Adrenal gland (tissue), 5 donors: Measurements from ENCODE around the gene HELZ.

Source experiments
- POLR2A ChIP-seq, 2 donors: fragments of 450-650 bp; IDR thresholded peaks; one replicate each; pipeline ENCODE4 v1.6.1; 2017; ENCODE audit warnings: antibody characterized with exemption in 2 of 2, mild to moderate bottlenecking in 2 of 2, moderate library complexity in 1 of 2
- TF ChIP-seq, protein P1 (sequence below), 6 experiments: fragments of 450-650 bp in 4 of 6; fragments of 200-600 bp in 2 of 6; sonication (generic) in 1 of 6; IDR thresholded peaks; 1 replicate in 5 of 6; 2 replicates in 1 of 6; pipeline versions ENCODE4 v1.5.1 to v1.8.0; 2016 to 2021; ENCODE audit warnings: antibody characterized with exemption in 6 of 6, mild to moderate bottlenecking in 2 of 6, moderate library complexity in 1 of 6
- donor health status: DM: no; HTN: no; CAD: no.

DNA sequence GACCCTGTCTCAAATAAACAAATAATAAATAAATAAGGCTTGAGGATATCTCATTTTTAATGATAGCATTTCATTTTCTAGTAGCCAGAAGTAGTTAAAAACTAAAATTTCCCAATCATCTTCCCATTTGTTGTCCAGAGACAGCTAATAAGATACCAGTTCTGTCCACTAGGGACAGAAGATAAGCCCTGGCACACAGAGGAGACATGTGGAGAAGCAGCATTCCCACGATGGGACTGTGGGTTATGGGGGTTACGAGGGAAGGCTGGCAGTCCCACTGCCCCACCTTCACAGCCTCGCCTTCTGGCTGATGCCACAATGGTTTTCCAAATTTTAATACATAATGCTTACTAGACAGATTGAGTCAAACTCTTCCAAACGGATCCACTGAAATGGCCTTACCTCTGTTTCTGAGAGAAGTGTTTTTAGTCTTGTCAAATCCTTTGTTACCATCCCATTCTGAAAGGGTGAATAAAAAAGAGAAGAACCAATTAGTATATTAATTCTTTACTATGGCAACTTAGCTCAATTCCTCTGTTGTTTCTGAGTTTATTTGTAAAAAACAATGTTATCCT is 44.2 kb downstream of the HELZ start:
- TF ChIP-seq, protein P1, sequence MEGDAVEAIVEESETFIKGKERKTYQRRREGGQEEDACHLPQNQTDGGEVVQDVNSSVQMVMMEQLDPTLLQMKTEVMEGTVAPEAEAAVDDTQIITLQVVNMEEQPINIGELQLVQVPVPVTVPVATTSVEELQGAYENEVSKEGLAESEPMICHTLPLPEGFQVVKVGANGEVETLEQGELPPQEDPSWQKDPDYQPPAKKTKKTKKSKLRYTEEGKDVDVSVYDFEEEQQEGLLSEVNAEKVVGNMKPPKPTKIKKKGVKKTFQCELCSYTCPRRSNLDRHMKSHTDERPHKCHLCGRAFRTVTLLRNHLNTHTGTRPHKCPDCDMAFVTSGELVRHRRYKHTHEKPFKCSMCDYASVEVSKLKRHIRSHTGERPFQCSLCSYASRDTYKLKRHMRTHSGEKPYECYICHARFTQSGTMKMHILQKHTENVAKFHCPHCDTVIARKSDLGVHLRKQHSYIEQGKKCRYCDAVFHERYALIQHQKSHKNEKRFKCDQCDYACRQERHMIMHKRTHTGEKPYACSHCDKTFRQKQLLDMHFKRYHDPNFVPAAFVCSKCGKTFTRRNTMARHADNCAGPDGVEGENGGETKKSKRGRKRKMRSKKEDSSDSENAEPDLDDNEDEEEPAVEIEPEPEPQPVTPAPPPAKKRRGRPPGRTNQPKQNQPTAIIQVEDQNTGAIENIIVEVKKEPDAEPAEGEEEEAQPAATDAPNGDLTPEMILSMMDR (IDR thresholded peaks at IDR 0.05): peak; percentile 20 to 45 (median 26)
- no peak for TF ChIP-seq POLR2A (IDR thresholded peaks at IDR 0.05)
